HG03159 (cell line): ENCODE data around the gene PRKAG2.
"Not testable (repeated sequence)": the region's sequence is repeated elsewhere in the genome, so short reads cannot be mapped to it uniquely, and the experiment has no call there.

ENCODE experiments used
- ATAC-seq: cut with Tn5 transposase; IDR thresholded peaks from one replicate; pipeline ENCODE4 v1.9.1; 2021; ENCODE audit warnings: mild to moderate bottlenecking, moderate library complexity; ENCODE audit not compliant: unreplicated experiment

The PRKAG2 gene

GRCh38 chr7:151837285-151838042, 39.5 kb downstream of the PRKAG2 start:
- ATAC-seq: no peak

DNA sequence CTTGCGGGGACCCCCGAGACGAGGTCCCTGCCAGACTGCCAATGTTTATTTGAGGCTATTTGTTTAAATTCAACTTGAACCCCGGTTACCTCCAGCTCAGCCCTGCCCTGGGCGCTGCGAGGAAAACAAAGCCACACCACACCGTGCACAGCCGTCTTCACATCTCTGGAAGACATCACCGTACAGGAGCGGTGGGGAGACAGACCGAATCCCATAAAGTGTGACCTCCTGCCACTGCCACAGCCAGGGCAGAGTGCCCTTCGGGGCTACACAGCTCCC, 40.0 kb downstream of the PRKAG2 start:
- ATAC-seq: no peak

- ATAC-seq: no peak
Measured at GRCh38 chr7:151836191-151836926, 40.6 kb downstream of the PRKAG2 start.

DNA sequence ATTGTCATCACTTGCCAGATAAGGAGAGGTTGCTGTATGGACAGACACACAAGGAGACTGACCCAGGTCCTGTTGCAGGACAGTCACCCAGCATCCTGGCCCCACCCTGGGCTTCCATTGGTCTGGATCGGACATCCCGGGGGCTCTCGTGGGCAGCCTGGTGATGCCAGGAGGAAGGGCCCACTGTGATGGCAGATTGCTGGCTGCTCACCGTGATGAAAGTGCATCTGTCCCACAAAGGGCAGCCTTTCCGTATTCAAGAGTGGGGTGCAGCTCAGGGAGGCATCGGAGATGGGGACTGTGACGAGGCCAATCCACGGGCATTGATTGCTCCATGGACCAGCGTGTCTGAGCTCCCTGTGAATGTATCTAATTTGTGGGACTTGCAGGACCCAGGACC, 41.3 kb downstream of the PRKAG2 start:
- ATAC-seq: no peak

- ATAC-seq: no peak
Measured at GRCh38 chr7:151834271-151835035, 42.5 kb downstream of the PRKAG2 start.

DNA sequence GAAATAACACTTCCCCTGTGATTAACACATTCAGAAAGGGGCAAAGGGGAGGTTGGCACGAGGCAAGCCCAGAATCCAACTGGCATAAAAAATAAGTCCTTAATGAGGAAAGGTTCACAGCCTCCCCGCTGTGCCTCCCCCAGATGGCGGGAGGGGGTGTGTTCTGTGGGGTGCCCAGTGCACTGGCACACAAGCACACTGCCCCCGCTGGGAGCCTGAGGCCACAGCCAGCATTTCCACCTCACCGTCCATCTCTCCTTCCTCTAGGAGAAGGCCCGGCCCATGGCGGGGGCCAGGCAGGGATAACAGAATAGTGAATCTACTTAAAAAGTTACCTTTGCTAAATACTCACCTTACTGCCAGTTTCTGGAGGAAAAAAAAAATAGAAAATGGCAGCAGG, 43.2 kb downstream of the PRKAG2 start:
- ATAC-seq: no peak

DNA sequence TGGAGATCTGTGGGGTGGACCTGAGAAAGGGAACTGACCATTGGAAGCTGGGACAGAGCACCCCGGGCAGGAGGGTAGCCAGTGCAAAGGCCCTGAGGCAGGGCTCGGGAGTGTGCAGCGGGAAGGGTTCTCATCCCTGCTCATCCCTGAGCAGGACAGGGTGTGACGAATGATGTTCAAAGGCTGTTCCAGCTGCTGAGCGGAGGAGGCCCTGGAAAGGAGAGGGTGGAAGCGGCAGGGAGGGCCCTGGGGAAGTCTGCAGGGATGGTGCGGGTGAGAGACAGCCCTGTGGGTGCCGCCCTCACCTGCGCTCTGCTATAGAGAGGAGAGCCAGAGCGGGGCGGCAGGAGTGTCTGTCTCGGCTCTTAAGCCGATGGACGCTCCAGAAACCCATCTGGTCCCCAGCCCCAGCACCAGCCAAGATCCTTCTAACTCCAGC, 43.7 kb downstream of the PRKAG2 start:
- ATAC-seq: no peak

DNA sequence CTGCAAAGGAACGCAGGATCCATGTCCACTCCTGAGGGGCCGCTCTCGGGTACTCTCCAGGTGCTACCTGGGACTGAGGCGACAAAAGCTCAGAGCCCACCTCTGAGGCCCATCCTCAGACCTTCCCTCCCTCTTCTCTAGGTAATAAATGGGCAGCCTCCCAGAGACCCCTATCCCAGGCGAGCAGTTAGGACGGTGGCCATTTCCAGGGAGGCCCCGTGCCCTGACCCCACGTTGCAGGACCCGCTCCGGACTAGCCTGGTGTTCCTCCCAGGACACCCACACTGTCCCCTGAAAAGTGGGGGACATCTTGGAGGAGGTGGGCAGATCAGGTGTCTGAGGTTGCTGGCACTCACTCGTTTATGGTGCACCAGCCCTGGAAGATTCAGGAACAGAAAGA, 44.3 kb downstream of the PRKAG2 start:
- ATAC-seq: no peak

GRCh38 chr7:151832138-151832537, 44.8 kb downstream of the PRKAG2 start:
- ATAC-seq: no peak

GRCh38 chr7:151831606-151832005, 45.3 kb downstream of the PRKAG2 start:
- no peak for ATAC-seq

DNA sequence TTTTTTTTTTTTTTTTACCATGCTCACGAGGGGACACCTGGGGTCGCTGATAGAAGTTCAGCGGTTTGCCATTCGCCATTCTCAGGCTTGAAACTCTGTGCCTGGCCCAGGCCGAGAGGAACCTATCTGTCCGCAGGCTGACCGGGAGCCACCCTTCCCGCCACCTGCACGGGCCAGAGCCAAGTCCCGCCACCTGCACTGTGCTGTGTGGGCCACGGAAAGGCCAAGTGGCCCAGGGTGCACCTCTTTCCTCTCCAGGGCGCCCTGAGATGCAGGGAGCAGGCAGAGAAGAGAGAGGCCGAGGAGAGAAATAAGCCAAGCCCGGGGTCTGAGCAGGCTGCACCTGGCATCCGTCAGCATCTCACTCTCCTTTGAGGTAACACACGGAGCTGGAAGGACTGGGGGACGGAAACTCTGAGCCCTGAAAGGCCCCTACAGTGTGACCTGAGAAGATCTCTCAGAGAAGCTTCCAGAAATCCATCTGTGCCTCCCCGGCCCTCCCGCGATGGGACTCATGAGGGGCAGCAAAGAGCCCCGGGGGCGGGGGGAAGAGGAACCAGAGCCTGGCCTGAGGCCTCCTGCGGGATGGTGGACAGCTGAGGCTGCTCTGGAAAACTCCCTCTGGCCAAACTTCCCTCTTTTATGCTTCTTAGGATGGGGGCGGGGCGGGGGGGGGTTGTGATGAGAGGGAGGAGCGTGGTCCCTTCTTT, 46.6 kb downstream of the PRKAG2 start:
- no peak for ATAC-seq

- no peak for ATAC-seq
Measured at GRCh38 chr7:151829707-151830106, 47.2 kb downstream of the PRKAG2 start.

DNA sequence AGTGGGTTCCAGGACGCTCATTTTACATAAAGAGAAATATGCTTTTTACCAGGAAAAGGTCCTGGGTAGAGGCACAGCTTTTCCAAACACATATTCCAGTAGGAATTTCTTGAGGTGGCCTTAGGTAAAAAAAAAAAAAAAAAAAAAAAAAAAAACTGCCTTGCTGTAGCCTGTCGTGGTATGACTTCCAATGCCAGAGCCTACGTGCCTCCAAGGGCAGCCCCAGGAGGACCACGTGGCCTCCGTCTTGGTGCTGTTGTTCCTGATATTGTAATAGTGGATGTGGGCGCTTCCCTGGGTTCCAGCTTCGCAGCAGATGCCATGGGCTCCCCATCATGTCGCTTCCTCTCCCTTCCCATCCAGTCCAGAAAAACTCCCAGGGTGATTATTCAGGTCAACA, 49.3 kb downstream of the PRKAG2 start:
- no peak for ATAC-seq

DNA sequence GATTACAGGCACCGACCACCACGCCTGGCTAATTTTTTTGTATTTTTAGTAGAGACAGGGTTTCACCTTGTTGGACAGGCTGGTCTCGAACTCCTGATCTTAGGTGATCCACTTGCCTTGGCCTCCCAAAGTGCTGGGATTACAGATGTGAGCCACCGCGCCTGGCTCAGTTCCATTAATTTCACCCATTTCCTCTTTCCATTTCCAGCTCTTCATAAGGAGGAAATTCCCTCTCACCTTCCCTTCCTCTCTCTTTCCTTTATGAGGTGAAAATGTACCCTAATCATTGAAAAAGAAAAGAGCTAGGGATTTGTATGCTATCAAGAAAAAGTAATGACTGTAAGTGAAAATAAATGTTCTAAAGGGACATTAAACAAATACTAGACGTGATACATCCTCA, 50.6 kb downstream of the PRKAG2 start:
- ATAC-seq: not testable (repeated sequence)

DNA sequence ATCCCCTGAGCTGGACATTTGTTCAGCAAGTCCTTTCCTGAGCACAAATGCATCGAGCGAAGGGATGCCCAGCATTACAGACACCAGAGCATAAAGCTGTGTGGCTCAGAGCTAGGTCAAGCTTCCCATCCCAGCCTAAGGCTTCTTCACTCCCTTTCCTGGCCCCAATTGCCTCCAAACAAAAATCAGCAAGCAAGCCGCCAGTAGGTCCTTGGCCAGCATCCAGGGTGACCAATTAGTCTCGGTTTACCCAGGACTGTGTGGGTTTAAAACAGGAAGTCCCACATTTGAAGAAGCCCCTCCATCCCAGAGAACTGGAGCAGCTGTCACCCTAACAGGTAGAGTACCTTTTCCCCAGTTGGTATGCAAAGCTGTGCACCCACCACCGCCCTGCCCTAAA, 51.2 kb downstream of the PRKAG2 start:
- no peak for ATAC-seq

- no peak for ATAC-seq
Measured at GRCh38 chr7:151824373-151824933, 52.5 kb downstream of the PRKAG2 start.

DNA sequence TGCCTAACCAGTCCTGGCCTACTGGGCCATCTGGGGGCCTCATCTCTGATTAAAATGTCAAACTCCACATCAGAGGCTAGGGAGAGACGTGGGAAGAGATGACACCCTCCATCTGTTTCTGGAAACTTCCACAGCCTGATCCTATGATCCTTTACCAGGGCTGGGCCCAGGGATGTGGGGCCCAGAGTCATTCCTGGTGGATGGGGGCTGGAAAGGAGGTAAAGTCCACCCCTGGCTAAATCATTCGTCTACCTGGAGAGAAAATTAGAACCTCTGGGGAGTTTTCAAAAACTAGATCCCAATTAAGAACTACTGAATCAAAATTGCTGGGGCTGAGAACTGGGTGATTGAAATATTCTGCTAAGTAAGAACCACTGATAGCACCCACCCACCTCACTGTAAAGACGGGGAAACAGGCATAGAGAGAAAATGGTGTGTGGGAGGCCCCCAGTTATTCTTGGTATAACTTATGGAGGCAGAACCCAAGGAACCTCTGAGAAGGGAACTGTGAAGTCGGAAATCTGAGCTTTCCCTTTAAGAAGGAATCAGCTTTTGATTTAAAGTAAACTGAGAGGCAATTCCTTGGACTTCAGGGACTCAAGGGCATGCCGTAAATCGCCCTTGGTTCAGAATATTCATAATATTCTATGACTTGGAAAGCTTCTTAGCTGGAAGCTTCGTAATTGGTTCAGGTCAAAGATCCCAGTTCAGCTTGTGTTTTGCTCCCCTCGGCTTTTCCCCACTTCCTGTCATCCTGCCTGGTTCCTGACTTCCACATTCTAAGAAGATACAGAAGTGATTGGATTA, 53.1 kb downstream of the PRKAG2 start:
- ATAC-seq: no peak

DNA sequence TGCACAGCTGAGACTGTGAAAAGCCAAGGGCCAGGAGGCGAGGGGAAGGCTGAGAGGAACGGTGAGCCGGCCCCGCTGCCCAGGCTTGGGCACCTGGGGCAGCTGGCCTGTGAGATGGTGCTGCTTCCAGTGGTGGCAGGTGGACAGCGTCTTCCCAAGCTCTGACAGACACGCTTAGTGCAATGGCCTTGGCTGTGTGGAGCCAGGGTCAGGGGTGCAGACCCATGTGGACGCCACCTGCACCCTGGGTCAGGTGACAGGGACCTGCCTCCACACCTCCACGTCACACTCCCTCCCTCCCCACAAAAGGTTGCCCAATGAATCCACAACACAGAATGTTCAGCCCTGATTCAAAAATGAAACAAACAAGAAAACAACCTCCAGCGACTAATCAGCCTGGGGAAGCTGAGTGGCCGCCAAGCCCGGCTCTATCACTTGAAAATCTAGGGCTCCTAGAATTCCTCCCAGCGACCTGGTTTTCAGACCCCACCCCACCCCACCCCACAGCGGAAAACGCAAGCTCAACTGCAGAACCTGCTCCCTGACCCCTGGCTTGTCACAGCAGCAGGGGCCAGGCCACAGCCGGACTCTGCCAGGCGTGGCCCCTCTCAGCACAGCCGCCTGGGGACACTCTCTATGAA, 54.3 kb downstream of the PRKAG2 start:
- no peak for ATAC-seq

DNA sequence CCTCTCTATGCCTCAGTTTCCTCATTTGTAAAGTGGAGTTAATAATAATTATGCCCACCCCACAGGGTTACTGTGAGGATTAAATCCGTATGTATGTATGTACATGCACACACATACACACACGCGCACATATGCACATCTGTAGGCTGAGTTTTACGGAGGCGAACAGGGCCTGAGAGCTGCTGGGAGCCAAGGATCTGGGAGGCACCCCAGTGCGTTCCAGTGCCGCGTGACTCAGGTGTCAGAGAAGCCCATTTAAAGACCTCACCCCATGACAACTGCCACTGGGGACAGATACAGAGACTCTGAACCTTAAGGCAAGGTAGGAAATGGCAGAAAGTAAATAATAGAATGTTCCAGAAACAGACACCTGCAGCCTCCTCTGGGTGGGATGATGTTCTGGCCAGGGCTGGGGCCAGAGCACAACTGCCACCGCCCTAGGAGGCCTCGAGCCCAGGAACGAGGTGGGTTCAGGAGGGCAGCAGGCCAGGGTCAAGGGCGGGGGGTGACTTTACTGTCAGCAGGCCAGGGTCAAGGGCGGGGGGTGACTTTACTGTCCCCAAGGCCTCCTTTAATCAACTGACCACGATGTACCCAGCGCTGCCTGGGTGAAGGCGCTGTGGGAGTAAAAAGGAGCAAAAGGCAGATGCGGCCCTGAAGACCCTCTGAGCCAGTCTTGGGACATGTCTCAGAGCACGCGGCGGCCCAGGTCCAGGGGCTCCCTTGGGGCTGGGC, 54.9 kb downstream of the PRKAG2 start:
- ATAC-seq: no peak
